HCT116 (cell line): Measurements from ENCODE around the gene TMEM151A.

Experiments used
- CEBPB ChIP-seq: IDR thresholded peaks from 2 replicates; pipeline ENCODE4 v1.6.1; 2012; ENCODE audit warnings: low read depth
- CTCF ChIP-seq, 3 experiments: fragments of 200-600 bp in 1 of 3; sonication (generic) in 1 of 3; IDR thresholded peaks in 2 of 3; conservative IDR thresholded peaks in 1 of 3; 2 replicates each; pipeline ENCODE4 v1.5.1; 2012 to 2017; ENCODE audit warnings: low read depth in 2 of 3, low read length in 2 of 3, antibody characterized with exemption in 1 of 3, borderline replicate concordance in 1 of 3, control low read depth in 1 of 3, mild to moderate bottlenecking in 1 of 3, mixed read lengths in 1 of 3, mixed run types in 1 of 3, moderate library complexity in 1 of 3; ENCODE audit not compliant: insufficient read depth in 1 of 3
- EZH2 ChIP-seq: fragments of 200-600 bp; sonication (generic); IDR thresholded peaks from 2 replicates; pipeline ENCODE4 v1.6.1; 2017; ENCODE audit warnings: antibody characterized with exemption, mixed run types
- EZH2phosphoT487 ChIP-seq: fragments of 200-600 bp; IDR thresholded peaks from 2 replicates; pipeline ENCODE4 v1.6.1; 2018; ENCODE audit warnings: antibody characterized with exemption, borderline replicate concordance
- FOSL1 ChIP-seq: IDR thresholded peaks from 2 replicates; pipeline ENCODE4 v1.6.1; 2012; ENCODE audit warnings: low read depth
- POLR2A ChIP-seq: IDR thresholded peaks from 2 replicates; pipeline ENCODE4 v1.7.0; 2011; ENCODE audit warnings: borderline replicate concordance; ENCODE audit not compliant: insufficient read depth, insufficient read length; ENCODE audit errors: extremely low read depth
- POLR2AphosphoS5 ChIP-seq: IDR thresholded peaks from 2 replicates; pipeline ENCODE4 v1.6.1; 2011; ENCODE audit warnings: mild to moderate bottlenecking, low read depth, low read length, moderate library complexity
- RAD21 ChIP-seq: IDR thresholded peaks from 2 replicates; pipeline ENCODE4 v1.6.1; 2012; ENCODE audit warnings: low read depth, mild to moderate bottlenecking
- SRF ChIP-seq: IDR thresholded peaks from 2 replicates; pipeline ENCODE4 v1.6.1; 2012; ENCODE audit warnings: low read depth
- YY1 ChIP-seq: IDR thresholded peaks from 2 replicates; pipeline ENCODE4 v1.6.1; 2011; ENCODE audit warnings: low read length, low read depth, moderate library complexity, mild to moderate bottlenecking; ENCODE audit not compliant: insufficient replicate concordance; ENCODE audit errors: extremely low read depth

- no peak for TF ChIP-seq POLR2A
- no peak for TF ChIP-seq CEBPB
- no peak for TF ChIP-seq CTCF (IDR thresholded peaks at IDR 0.05 in 2 of 3, conservative IDR thresholded peaks at IDR 0.05 in 1 of 3; ENCODE audit: borderline replicate concordance in 1 of 3, insufficient read depth in 1 of 3, low read depth in 2 of 3, low read length in 2 of 3)
- TF ChIP-seq POLR2AphosphoS5 = no peak
- TF ChIP-seq EZH2 = no peak
- TF ChIP-seq EZH2phosphoT487 = no peak
- no peak for TF ChIP-seq SRF
- no peak for TF ChIP-seq YY1
- no peak for TF ChIP-seq FOSL1
- no peak for TF ChIP-seq RAD21
These were observed 30.1 kb upstream of the TMEM151A start for GRCh38 chr11:66261578-66261977.
